HCT116 (cell line): Measurements from ENCODE around the gene ZNF469.

Source experiments
- CTCF ChIP-seq, 3 experiments: fragments of 200-600 bp in 1 of 3; sonication (generic) in 1 of 3; IDR thresholded peaks in 2 of 3; conservative IDR thresholded peaks in 1 of 3; 2 replicates each; pipeline ENCODE4 v1.5.1; 2012 to 2017; ENCODE audit warnings: low read depth in 2 of 3, low read length in 2 of 3, antibody characterized with exemption in 1 of 3, borderline replicate concordance in 1 of 3, control low read depth in 1 of 3, mild to moderate bottlenecking in 1 of 3, mixed read lengths in 1 of 3, mixed run types in 1 of 3, moderate library complexity in 1 of 3; ENCODE audit not compliant: insufficient read depth in 1 of 3
- EZH2phosphoT487 ChIP-seq: fragments of 200-600 bp; IDR thresholded peaks from 2 replicates; pipeline ENCODE4 v1.6.1; 2018; ENCODE audit warnings: antibody characterized with exemption, borderline replicate concordance
- FOSL1 ChIP-seq: IDR thresholded peaks from 2 replicates; pipeline ENCODE4 v1.6.1; 2012; ENCODE audit warnings: low read depth
- POLR2A ChIP-seq: IDR thresholded peaks from 2 replicates; pipeline ENCODE4 v1.7.0; 2011; ENCODE audit warnings: borderline replicate concordance; ENCODE audit not compliant: insufficient read depth, insufficient read length; ENCODE audit errors: extremely low read depth
- POLR2AphosphoS5 ChIP-seq: IDR thresholded peaks from 2 replicates; pipeline ENCODE4 v1.6.1; 2011; ENCODE audit warnings: mild to moderate bottlenecking, low read depth, low read length, moderate library complexity
- RAD21 ChIP-seq: IDR thresholded peaks from 2 replicates; pipeline ENCODE4 v1.6.1; 2012; ENCODE audit warnings: low read depth, mild to moderate bottlenecking
- SP1 ChIP-seq: IDR thresholded peaks from 2 replicates; pipeline ENCODE4 v1.6.1; 2012; ENCODE audit warnings: low read depth
- ZNF274 ChIP-seq: fragments of 200-500 bp; sonication (Bioruptor generic); IDR thresholded peaks from 2 replicates; pipeline ENCODE4 v1.6.1; 2014; ENCODE audit warnings: mild to moderate bottlenecking, low read depth, low read length, inconsistent platforms
- TF ChIP-seq, protein P1 (sequence below): IDR thresholded peaks from 2 replicates; pipeline ENCODE4 v1.6.1; 2012
- TF ChIP-seq, protein P2 (sequence below): IDR thresholded peaks from 2 replicates; pipeline ENCODE4 v1.6.1; 2012; ENCODE audit warnings: low read depth
- TF ChIP-seq, protein P3 (sequence below): IDR thresholded peaks from 2 replicates; pipeline ENCODE4 v1.6.1; 2011; ENCODE audit warnings: mild to moderate bottlenecking, low read length, moderate library complexity; ENCODE audit not compliant: insufficient replicate concordance; ENCODE audit errors: extremely low read depth

DNA sequence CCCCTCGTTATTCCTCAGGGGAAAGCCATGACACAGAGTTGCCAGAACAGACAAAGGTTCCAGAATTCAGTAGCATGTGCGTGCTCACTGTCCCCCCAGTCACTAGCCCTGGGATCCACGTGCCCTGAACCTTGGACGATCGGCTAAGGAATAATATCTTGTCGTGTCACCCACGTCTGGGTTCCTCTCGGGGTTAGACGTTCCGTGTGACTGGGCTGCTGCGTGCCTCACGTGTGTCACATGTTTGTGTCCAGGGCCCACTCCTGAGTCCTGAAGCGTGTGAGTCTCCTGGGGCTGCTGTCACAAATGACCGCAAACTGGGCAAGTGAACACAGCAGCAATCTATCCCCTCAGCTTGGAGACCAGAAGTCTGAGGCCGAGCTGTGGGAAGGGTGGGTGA is 12.4 kb upstream of the ZNF469 start:
- no peak for TF ChIP-seq POLR2AphosphoS5
- no peak for TF ChIP-seq CTCF (IDR thresholded peaks at IDR 0.05 in 2 of 3, conservative IDR thresholded peaks at IDR 0.05 in 1 of 3; ENCODE audit: borderline replicate concordance in 1 of 3, insufficient read depth in 1 of 3, low read depth in 2 of 3, low read length in 2 of 3)
- no peak for TF ChIP-seq EZH2phosphoT487
- TF ChIP-seq, protein P1, sequence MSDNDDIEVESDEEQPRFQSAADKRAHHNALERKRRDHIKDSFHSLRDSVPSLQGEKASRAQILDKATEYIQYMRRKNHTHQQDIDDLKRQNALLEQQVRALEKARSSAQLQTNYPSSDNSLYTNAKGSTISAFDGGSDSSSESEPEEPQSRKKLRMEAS, result no peak
- no peak for TF ChIP-seq SP1
- TF ChIP-seq, protein P2, sequence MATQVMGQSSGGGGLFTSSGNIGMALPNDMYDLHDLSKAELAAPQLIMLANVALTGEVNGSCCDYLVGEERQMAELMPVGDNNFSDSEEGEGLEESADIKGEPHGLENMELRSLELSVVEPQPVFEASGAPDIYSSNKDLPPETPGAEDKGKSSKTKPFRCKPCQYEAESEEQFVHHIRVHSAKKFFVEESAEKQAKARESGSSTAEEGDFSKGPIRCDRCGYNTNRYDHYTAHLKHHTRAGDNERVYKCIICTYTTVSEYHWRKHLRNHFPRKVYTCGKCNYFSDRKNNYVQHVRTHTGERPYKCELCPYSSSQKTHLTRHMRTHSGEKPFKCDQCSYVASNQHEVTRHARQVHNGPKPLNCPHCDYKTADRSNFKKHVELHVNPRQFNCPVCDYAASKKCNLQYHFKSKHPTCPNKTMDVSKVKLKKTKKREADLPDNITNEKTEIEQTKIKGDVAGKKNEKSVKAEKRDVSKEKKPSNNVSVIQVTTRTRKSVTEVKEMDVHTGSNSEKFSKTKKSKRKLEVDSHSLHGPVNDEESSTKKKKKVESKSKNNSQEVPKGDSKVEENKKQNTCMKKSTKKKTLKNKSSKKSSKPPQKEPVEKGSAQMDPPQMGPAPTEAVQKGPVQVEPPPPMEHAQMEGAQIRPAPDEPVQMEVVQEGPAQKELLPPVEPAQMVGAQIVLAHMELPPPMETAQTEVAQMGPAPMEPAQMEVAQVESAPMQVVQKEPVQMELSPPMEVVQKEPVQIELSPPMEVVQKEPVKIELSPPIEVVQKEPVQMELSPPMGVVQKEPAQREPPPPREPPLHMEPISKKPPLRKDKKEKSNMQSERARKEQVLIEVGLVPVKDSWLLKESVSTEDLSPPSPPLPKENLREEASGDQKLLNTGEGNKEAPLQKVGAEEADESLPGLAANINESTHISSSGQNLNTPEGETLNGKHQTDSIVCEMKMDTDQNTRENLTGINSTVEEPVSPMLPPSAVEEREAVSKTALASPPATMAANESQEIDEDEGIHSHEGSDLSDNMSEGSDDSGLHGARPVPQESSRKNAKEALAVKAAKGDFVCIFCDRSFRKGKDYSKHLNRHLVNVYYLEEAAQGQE, result no peak
- TF ChIP-seq ZNF274, result no peak
- no peak for TF ChIP-seq POLR2A
- no peak for TF ChIP-seq FOSL1
- no peak for TF ChIP-seq RAD21
- TF ChIP-seq, protein P3, sequence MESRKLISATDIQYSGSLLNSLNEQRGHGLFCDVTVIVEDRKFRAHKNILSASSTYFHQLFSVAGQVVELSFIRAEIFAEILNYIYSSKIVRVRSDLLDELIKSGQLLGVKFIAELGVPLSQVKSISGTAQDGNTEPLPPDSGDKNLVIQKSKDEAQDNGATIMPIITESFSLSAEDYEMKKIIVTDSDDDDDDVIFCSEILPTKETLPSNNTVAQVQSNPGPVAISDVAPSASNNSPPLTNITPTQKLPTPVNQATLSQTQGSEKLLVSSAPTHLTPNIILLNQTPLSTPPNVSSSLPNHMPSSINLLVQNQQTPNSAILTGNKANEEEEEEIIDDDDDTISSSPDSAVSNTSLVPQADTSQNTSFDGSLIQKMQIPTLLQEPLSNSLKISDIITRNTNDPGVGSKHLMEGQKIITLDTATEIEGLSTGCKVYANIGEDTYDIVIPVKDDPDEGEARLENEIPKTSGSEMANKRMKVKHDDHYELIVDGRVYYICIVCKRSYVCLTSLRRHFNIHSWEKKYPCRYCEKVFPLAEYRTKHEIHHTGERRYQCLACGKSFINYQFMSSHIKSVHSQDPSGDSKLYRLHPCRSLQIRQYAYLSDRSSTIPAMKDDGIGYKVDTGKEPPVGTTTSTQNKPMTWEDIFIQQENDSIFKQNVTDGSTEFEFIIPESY, result no peak
